Measurements from ENCODE around the gene SNAP29.

GRCh38 chr22:20931126-20931654 lies 72.4 kb downstream of the SNAP29 start:
- TF ChIP-seq CTCF (IDR thresholded peaks at IDR 0.05) (no peak), POLR2A (IDR thresholded peaks at IDR 0.05) (no peak), POLR2AphosphoS5 (IDR thresholded peaks at IDR 0.05) (no peak)
